GM19468 (cell line): ENCODE results near the gene PLCG2.
A peak's percentile ranks its signal among the peaks of the same experiment; 100 is the strongest.
"Not testable (repeated sequence)": the region's sequence is repeated elsewhere in the genome, so short reads cannot be mapped to it uniquely, and the experiment has no call there.

Experiments
- ATAC-seq: cut with Tn5 transposase; IDR thresholded peaks from one replicate; pipeline ENCODE4 v1.9.1; 2021; ENCODE audit warnings: mild to moderate bottlenecking, moderate library complexity, moderate number of reproducible peaks; ENCODE audit not compliant: unreplicated experiment; ENCODE audit errors: extremely low read depth

The PLCG2 gene

DNA sequence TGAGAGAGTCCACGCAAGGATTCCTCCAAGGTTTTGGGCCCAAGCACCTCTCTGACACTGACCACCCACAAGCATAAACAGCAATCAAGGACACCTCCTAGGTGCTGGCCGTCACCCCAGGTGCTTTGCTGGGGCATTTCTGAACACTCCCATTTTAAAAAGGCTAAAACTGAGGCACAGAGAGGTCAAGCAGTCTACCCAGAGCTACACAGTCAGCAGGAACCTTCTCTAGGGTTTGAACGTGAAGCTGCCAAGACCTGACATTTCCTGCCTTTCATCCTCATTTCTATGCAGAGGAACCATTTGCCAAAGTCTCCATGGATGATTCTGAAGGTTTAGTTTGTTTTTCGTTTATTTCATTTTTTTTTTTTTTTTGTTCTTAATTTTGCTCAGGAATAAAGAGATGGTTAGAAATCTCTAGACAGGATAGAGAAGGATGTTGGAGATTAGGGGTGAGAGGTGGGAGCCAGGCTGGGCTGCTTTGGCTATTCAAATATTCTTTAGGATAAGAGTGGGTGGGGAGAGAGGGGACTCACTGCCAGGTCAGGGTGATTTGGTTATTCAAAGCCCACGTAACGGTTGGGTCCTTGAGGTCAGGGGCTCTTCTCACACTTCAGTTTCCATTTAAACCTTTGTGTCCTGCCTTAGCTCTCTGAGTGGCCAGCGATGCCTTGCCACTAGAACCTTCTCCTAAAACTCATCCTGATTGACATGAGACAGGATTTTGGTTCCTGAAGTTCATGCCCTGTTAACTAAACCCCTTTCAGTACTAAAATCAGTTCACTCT is 6.2 kb downstream of the PLCG2 start:
- no peak for ATAC-seq

DNA sequence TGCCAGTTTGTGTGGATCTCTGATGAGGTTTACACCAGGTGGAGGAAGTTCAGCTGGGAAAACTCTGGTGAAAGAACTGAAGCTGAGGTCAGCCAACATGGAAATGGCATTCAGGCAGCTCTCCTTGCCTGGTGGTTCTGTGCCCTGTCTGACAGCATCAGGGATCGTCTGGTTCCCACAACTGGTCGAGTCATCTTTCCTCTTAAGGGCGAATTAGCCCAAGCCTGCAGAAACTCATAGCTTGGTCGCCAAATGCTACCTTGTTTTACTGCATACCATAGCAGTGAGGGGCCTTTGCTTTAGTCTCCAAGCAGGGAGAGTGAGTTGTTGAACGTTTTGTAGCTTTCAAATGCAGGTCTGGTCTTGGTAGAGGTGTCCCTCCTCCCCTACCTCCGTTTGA is 7.2 kb downstream of the PLCG2 start:
- no peak for ATAC-seq

DNA sequence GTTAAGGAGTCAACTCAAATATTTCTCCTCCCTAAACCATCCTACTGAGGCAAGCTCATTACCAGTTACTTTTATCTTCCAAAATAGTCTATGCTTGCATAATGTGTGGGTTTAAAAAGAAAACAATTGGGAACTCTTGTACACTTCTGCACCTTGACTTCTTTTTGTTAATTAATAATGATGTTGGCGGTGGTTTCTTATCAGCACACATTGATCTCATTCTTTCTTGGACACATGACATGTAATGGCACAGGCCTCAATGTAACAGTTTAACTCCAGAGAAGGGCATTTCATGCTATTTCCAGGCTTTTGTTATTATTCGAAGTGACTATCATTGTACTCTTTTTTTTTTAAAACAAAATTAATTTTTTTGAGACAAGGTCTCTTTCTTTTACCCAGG is 7.8 kb downstream of the PLCG2 start:
- ATAC-seq, result no peak

DNA sequence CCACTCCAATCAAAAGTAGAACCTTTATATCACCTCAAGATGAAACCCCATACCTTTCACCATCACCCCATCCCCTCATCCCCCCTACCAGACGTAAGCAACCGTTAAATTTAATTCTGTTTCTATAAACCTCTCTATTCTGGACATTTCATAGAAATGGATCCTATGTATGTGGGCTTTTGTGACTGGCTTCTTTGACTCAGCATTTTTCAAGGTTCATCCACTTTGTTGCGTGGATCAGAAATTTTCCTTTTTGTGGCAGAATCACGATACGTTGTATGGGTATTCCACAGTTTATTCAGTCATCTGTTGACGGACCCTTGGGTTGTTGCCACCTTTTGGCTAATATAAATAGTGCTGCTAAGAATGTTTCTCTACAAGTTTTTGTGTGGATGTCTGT is 8.6 kb downstream of the PLCG2 start:
- ATAC-seq, result no peak

DNA sequence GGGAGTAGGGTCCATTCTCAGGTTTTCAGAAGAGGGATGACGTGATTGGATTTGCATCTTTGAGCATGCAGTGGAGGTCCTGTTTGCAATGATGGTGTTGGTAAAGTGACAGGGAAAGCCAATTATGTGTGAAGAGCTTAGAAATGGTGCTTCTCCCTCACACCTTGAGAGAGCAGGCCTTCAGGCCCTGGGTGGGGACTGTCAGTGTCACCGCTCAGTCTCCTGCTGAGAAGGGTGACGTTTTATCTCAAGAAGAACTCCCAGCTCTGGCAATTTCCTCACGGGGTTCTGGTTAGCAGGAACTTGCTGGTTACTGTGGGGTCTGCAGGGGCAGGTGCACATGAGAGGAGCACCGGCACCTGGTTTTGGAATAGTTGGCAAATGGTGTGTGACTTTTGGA is 11.2 kb downstream of the PLCG2 start:
- ATAC-seq, result no peak

DNA sequence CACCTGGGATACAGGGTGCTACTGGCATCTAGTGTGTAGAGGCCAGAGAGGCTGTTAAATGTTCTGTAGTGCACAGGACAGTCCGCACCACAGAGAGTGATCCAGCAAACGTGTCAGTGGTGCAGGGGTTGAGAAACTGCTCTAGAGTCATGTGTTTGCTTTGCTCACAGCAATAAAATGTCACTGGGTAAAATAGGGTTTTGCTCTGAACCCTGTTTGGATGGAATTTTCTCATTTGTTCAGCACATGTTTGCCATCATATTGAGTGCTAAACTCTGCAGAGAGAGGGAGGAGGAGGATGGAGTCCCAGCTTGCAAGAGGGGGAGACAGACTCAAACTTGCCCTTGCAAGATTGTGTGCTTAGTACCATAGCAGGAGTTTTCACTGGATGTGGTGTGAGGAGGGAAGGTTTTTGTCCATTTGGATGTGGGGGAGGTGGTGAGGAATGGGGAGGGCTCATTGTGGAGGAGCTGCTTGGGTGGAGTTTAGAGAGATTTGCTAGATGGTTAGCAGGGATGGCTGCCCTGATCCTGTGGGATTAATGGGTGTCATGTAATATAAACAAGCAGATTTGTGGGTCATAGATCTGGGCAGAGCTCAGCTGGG is 11.8 kb downstream of the PLCG2 start:
- no peak for ATAC-seq

DNA sequence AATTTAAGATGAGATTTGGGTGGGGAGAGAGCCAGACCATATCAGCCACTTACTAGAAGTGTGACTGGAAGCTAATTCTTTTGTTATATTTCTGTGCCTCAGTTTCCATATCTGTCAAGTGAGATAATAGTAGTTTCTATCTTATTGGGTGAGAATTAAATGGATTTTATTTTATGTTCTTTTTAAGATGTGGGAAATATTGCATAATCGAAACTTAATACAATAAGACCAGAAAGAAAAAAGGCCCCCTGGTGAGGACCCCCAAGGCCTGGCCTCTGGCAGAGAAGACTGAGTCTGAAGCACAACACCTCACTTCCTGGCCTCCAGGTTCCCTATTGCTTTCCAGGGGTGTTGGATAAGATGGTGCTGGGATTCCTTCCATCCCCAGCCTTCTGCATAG is 13.7 kb downstream of the PLCG2 start:
- no peak for ATAC-seq

DNA sequence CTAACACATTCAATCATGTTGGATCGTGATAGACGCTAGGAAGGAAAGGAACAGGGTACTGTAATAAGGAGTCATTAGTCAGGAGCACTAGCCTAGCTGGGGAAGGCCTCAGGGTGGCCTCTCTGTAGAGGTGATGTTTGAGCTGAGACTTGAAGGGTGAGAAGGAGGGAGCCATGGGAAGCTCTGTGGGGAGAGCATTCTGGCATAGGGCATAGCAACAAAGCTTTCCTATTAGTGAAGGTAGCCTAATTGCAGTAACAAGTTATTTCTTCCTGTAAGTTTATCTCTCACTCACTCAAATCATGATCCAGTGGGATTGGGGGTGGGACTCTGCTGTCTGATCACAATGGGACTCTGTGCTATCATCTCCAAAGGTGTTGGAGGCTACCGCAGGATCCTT is 16.1 kb downstream of the PLCG2 start:
- ATAC-seq, result no peak

DNA sequence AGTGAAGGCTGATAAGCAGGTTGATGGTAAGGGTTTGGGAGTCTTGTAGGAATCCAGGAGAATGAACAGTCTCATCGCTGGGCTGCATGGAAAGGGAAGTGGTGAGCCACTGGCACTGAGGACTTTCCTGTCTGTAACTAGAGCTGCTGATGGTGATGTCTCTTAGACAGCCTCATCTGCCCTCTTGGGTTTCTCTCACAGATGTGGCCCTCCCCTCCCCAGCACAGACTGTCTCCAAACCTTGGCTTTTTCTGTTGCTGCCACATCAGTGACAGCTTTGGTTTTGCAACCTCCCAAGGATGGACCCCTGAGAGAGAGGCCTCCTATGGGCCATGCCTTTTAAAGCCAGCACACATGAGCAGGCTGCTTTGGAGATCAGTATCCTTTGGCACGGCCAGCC is 16.9 kb downstream of the PLCG2 start:
- ATAC-seq, result no peak

DNA sequence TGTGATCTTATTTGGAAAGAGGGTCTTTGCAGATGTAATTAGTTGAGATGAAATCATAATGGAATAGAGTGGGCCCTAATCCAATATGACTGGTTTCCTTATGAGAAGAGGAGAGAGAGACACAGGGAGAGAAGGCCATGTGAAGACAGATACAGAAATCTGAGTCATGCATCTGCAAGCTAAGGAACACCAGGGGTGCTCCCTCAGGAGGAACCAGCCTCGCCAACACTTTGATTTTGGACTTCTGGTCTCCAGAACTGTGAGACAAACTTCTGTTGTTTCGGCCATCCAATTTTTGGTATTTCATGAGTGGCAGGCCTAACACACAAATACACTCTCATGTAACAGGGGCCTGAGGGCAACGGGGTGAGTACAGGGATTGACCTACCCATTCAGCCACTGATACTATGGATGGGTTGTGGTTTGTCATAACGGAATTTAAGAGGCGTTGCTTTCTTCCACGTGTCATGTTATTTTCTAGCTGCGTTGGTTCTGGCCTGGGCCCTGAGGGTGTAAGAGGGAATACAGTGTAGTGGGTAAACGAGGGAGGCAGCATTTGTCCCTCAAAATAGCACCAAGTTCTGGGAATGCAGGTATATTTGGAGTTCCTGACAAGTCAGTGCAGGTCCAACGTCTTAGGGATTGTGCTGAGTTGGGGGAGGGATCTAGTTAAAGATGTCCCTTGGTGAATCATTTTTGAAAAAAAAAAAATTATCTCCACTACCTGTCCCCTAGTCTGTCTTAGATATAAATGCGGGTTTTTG is 17.7 kb downstream of the PLCG2 start:
- ATAC-seq, result no peak

DNA sequence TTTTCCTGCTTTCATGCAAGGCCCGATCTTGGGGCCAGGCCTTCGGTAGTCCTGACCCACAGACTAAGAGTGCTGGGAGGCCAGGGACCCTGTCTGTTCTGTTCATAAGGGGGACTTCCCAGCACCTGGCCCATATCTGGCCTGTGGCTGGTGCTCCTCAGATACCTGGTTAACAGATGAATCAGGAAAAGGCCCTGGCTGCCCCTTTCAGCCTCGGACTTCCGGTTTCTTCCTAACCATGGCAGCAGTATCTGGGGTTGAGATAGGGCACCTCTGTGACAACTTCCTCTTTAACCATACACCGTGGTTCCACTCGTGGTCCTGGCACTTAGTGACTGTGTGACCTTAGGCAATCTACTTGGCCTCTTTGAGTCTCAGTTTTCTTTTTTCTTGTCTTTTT is 18.4 kb downstream of the PLCG2 start:
- no peak for ATAC-seq

DNA sequence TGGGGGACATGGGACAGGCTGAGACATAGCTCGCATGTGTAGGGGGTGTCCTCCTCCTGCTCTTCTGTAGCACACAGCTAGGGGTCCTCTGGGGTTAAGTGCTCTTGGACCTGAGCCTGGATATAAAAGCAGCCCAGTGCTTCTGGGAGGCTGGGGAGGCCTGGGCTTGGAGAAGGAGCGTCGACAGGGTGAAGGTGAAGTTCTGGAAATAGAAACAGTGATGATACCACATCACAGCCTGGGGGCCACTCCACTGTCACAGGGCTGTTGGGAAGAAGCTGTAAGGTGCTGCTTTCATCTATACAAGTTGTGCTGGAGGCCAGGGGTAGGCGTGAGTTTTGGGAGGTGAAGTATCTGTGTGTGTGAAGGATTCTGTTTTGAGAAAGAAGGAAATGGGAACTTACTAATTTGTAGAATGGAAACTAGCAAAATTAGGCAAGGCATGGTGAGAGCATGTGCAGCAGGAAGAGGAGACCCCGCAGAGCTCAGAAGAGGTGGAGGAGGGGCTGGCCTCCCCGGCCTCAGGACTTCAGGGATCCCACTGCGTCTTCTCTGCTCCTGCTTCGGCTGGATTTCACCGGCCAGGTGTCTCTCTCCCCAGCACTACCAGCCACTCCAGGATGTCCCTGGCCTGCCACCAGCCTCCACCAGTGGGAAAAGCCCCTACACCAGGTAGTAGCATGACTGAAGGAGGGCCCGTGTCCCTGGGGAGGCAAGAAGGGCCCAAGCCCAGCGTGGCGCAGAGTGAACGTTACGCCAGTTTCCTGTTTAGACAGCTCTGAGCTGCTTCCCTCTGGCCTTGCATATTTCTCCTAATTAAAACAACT is 19.4 kb downstream of the PLCG2 start:
- peak; percentile 31 for ATAC-seq

DNA sequence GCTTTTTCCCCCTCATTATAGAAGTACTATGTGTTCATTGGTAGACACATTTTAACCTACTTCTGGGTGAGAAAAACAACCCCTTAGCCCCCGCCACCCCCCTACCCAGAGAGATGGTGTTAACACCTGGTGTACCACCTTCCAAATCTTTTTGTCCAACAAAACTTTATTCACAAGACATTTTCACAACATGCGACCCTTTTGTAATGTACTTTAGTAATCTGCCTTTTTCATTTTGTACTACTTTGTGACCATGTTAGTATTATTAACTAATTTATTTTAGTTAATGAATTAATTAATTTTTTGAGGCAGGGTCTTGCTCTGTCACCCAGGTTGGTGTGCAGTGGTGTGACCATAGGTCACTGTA is 20.0 kb downstream of the PLCG2 start:
- no peak for ATAC-seq

DNA sequence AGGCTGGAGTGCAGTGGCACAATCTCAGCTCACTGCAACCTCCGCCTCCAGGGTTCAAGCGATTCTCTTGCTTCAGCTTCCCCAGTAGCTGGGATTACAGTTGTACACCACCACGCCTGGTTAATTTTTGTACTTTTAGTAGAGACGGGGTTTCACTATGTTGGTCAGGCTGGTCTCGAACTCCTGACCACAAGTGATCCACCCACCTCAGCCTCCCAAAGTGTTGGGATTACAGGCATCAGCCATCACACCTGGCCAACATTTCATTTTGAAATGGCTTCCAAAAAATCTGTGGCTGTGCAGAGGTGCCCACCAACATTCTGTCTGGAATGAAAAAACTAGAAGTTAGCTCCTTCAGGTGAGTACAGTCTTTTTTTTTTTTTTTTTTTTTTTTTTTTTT is 22.6 kb downstream of the PLCG2 start:
- ATAC-seq, result not testable (repeated sequence)

DNA sequence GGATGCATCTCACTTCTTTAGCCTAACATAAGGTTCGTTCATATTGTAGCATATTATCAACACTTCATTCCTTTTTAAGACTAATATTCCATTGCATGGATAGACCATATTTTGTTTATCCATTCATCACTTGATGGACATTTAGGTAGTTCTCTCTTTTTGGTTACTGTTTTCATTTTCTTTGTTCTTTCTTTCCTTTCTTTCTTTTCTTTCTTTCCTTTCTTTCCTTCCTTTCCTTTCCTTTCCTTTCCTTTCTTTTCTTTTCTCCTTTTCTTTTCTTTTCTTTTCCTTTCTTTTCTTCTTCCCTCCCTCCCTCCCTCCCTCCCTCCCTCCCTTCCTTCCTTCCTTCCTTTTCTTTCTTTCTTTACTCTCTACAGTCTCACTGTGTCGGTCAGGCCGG is 24.2 kb downstream of the PLCG2 start:
- no peak for ATAC-seq

DNA sequence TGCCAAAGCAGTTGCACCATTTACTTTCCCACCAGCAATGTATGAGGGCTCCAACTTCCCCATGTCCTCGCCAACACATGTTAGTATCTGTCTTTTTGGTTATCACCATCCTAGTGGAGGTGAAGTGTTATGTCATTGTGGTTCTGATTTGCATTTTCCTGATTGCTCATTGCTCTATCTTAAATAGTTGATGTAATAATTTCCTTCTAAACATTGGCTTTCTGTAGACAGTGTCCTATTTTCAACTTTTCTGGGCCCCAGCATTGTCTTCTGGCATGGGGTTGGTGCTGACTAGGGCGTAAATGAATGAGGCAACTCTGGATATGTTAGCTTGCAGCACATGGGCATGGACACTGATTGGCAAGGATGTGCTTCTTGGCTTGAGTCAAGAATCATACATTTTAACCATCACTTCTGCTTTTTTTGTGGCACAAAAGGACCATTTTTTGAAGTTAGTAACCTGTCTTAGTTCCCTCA is 25.1 kb downstream of the PLCG2 start:
- no peak for ATAC-seq

DNA sequence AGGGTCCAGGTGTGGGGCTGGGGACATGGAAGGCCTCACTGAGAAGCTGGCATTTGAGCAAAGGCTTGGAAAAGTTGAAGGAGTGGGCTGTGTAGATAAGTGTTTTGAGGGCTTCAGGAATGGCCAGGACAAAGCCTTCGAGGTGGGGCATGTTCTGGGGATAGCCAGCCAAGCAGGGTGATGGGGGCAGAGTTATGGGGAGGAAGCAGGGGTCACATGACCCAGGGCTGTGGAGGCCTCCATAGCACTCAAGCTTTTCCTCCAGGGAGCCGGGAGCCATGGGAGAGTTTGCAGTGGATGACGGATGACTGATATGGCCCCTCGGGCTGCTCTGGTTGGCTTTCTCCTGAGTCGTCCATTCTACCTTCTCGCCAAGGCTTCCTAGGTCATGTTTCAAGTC is 27.6 kb downstream of the PLCG2 start:
- no peak for ATAC-seq

DNA sequence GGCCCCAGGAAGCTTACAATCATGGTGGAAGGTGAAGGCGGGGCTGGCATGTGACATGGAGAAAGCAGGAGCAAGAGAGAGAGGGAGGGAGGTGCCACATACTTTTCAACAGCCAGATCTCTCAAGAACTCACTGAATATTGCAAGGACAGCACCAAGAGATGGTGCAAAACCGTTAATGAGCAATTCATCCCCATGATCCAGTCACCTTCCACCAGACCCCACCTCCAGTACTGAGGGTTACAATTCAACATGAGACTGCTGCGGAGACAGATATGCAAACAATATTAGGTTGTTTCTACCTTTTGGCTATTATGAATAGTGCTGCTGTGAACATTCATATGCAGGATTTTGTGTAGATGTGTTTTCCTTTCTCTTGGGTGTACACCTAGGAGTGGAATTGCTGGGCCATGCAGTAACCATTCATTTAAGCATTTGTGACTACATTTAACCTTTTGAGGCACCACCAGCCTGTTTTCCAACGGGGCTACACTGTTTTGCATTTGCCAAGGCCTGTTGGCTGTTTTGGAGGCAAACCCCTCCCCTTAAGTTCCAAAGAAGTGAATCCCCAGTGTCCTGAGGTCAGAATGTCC is 28.8 kb downstream of the PLCG2 start:
- no peak for ATAC-seq

DNA sequence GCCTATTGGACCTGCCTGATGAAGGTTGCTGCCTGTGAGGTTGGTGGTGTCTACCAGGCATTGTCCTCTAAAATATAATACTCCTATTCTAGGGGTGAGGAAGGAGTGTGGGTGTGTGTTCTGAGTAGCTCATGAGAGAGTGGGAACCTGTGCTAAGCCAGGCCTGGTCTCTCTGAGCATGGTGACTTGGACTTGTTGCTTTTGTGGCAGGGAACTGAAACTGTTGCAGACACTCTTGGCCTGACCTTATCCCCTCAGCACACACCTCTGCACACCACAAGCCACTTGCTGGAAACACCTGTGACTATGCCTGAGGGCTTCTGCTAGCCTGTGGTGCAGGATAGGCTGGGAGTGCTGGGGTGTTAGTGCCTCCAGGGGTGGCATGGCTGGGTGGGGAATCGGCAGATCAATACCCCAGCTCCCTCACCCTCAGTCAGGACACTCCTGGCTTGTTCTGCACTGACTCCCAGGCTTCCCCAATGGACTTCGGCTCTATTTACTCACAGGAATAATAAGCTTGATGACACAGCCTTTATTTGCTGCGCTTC is 29.9 kb downstream of the PLCG2 start:
- peak; percentile 81 for ATAC-seq

DNA sequence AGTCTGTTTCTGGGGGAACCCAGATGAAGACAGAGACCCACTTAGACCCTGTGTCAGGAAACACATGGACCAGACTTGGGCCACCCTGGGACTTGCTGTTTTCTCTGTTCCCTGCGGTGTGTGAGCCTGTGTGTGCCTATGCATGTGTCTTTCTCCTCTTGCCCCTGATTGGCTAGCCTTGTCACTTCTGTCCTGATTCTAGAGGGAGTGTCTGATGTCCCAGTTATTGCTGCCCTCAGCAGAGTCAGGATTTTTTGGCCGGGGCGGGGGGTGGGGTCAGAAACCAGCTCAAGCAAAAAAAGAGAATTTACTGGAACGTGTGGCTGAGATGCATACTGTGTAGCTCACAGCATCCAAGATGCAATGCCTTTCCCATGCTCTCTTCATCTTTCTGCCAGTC is 30.5 kb downstream of the PLCG2 start:
- ATAC-seq, result no peak
